ENCODE data around the gene TEX53.

GRCh38 chr9:114678130-114678529, 20.5 kb upstream of the TEX53 start:
- no peak for TF ChIP-seq POLR2A (IDR thresholded peaks at IDR 0.05)
- TF ChIP-seq CTCF (IDR thresholded peaks at IDR 0.05): no peak
